Measurements from ENCODE around the gene HAPLN3. TPM values are rescaled to one million over a fixed set of nuclear protein-coding genes. Genes with fewer than 3 reads are reported as not detected.

HAPLN3 gene
- total and polyA plus RNA-seq, 2 donors (not counting 3 experiments of a cell fraction or from before 2014, with no cell fraction given): 57.6 to 130 TPM

GRCh38 chr15:88842156-88842555 lies 53.2 kb downstream of the HAPLN3 start:
- H2AFZ ChIP-seq (ENCODE audit: low read depth, low read length): no peak overlapping the region
- no peaks in the 10 kb centered on the region for H3K79me2 ChIP-seq (ENCODE audit: control insufficient read depth, insufficient read depth, low read length)
- H3K4me2 ChIP-seq (ENCODE audit: insufficient read depth, low read length): no peak overlapping the region
- no peaks in the 10 kb centered on the region for H3K9me3 ChIP-seq (replicated peaks; ENCODE audit: control insufficient read depth, insufficient read depth, low read length)
- FAIRE-seq (no peak), DNase-seq (ENCODE audit: low read depth, low spot score) (no peak)
- no peaks in the 10 kb centered on the region for H4K20me1 ChIP-seq (replicated peaks; ENCODE audit: control insufficient read depth, extremely low read depth, insufficient read depth, low read length)
- no peak for TF ChIP-seq GATA2 (IDR thresholded peaks at IDR 0.05; ENCODE audit: insufficient read depth, insufficient read length, low read depth, low read length)
- no peak for TF ChIP-seq POLR2A (IDR thresholded peaks at IDR 0.05; ENCODE audit: low read depth, low read length)
- ChIA-PET CTCF (interaction anchor here (0.9 kb wide), 1 partner anchor 8 kb away, joined by 4 read pairs; no protein-coding TSS in a partner anchor), POLR2A (no interaction called here)
- no peaks in the 10 kb centered on the region for H3K36me3 ChIP-seq (ENCODE audit: control insufficient read depth in 2 of 2, extremely low read depth in 1 of 2, insufficient read depth in 2 of 2, low read length in 2 of 2)
- H3K9me1 ChIP-seq (replicated peaks; ENCODE audit: control insufficient read depth, extremely low read depth, insufficient read depth, low read length): no peaks in the 10 kb centered on the region
- H3K9ac ChIP-seq (replicated peaks; ENCODE audit: extremely low read depth, insufficient read depth, low read length): no peak overlapping the region
- no peaks in the 10 kb centered on the region for H3K27me3 ChIP-seq (ENCODE audit: control insufficient read depth in 2 of 2, insufficient read depth in 2 of 2, low read length in 2 of 2)
- dilution Hi-C loops (cut with MboI; ENCODE audit: extremely low pct_ligation_motif_present, low sequenced_read_pairs) (no loop called here), intact Hi-C loops (cut with micrococcal nuclease) (no loop called here)
- H3K4me3 ChIP-seq (replicated peaks in 1 of 3; ENCODE audit: insufficient read depth in 1 of 3, low read depth in 1 of 3, low read length in 3 of 3): no peak overlapping the region
- no TSS peak for BruUV-seq (replicated peaks)
- no peaks in the 10 kb centered on the region for H3K4me1 ChIP-seq (ENCODE audit: control insufficient read depth, extremely low read depth, insufficient read depth, low read length)
- no peak overlapping the region for H3K27ac ChIP-seq (ENCODE audit: insufficient read depth, low read depth, low read length)

- H2AFZ ChIP-seq (ENCODE audit: low read depth, low read length): no peak overlapping the region
- no peaks in the 10 kb centered on the region for H3K79me2 ChIP-seq (ENCODE audit: control insufficient read depth, insufficient read depth, low read length)
- ChIA-PET CTCF (no interaction called here), POLR2A (no interaction called here)
- no TSS peak for BruUV-seq (replicated peaks)
- no peaks in the 10 kb centered on the region for H3K4me1 ChIP-seq (ENCODE audit: control insufficient read depth, extremely low read depth, insufficient read depth, low read length)
- FAIRE-seq (no peak), DNase-seq (ENCODE audit: low read depth, low spot score) (no peak)
- no peaks in the 10 kb centered on the region for H3K9me3 ChIP-seq (replicated peaks; ENCODE audit: control insufficient read depth, insufficient read depth, low read length)
- dilution Hi-C loops (cut with MboI; ENCODE audit: extremely low pct_ligation_motif_present, low sequenced_read_pairs): no loop called here
- intact Hi-C loops (cut with micrococcal nuclease): no loop called here
- H3K9me1 ChIP-seq (replicated peaks; ENCODE audit: control insufficient read depth, extremely low read depth, insufficient read depth, low read length): no peaks in the 10 kb centered on the region
- no peak overlapping the region for H3K4me2 ChIP-seq (ENCODE audit: insufficient read depth, low read length)
- TF ChIP-seq, protein P1, sequence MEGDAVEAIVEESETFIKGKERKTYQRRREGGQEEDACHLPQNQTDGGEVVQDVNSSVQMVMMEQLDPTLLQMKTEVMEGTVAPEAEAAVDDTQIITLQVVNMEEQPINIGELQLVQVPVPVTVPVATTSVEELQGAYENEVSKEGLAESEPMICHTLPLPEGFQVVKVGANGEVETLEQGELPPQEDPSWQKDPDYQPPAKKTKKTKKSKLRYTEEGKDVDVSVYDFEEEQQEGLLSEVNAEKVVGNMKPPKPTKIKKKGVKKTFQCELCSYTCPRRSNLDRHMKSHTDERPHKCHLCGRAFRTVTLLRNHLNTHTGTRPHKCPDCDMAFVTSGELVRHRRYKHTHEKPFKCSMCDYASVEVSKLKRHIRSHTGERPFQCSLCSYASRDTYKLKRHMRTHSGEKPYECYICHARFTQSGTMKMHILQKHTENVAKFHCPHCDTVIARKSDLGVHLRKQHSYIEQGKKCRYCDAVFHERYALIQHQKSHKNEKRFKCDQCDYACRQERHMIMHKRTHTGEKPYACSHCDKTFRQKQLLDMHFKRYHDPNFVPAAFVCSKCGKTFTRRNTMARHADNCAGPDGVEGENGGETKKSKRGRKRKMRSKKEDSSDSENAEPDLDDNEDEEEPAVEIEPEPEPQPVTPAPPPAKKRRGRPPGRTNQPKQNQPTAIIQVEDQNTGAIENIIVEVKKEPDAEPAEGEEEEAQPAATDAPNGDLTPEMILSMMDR (IDR thresholded peaks at IDR 0.05; ENCODE audit: extremely low read depth in 1 of 2, insufficient read depth in 1 of 2, low read depth in 1 of 2, low read length in 2 of 2): no peak
- TF ChIP-seq FOS (IDR thresholded peaks at IDR 0.05; ENCODE audit: borderline replicate concordance, insufficient read depth, low read length) (no peak), MYC (IDR thresholded peaks at IDR 0.05; ENCODE audit: low read depth, low read length) (no peak), GATA2 (IDR thresholded peaks at IDR 0.05; ENCODE audit: insufficient read depth, insufficient read length, low read depth, low read length) (no peak), POLR2AphosphoS5 (IDR thresholded peaks at IDR 0.05; ENCODE audit: insufficient read depth, low read depth, low read length) (no peak), EZH2 (IDR thresholded peaks at IDR 0.05; ENCODE audit: borderline replicate concordance, low read depth, low read length, severe bottlenecking) (no peak), JUN (IDR thresholded peaks at IDR 0.05; ENCODE audit: borderline replicate concordance, insufficient read depth, insufficient read length, low read depth) (no peak), POLR2A (IDR thresholded peaks at IDR 0.05; ENCODE audit: low read depth, low read length) (no peak), MAX (IDR thresholded peaks at IDR 0.05; ENCODE audit: insufficient read depth, insufficient read length) (no peak)
- H3K4me3 ChIP-seq (replicated peaks in 1 of 3; ENCODE audit: insufficient read depth in 1 of 3, low read depth in 1 of 3, low read length in 3 of 3): no peak overlapping the region
- H4K20me1 ChIP-seq (replicated peaks; ENCODE audit: control insufficient read depth, extremely low read depth, insufficient read depth, low read length): no peaks in the 10 kb centered on the region
- H3K27me3 ChIP-seq (ENCODE audit: control insufficient read depth in 2 of 2, insufficient read depth in 2 of 2, low read length in 2 of 2): no peaks in the 10 kb centered on the region
- no peak overlapping the region for H3K9ac ChIP-seq (replicated peaks; ENCODE audit: extremely low read depth, insufficient read depth, low read length)
- H3K36me3 ChIP-seq (ENCODE audit: control insufficient read depth in 2 of 2, extremely low read depth in 1 of 2, insufficient read depth in 2 of 2, low read length in 2 of 2): no peaks in the 10 kb centered on the region
- H3K27ac ChIP-seq (ENCODE audit: insufficient read depth, low read depth, low read length): no peak overlapping the region
Observed at GRCh38 chr15:88841236-88841635, 54.1 kb downstream of the HAPLN3 start.
